ENCODE data around the gene FAM83B. TPM values are rescaled to one million over a fixed set of nuclear protein-coding genes. Genes with fewer than 3 reads are reported as not detected.

The FAM83B gene
- total RNA-seq, 1 experiment from 2014 or later = 0.07 TPM

GRCh38 chr6:54903884-54904283, 57.3 kb downstream of the FAM83B start:
- CTCF ChIA-PET = no interaction called here
- no peaks in the 10 kb centered on the region for H4K20me1 ChIP-seq (ENCODE audit: low read length)
- no peak overlapping the region for H2AFZ ChIP-seq (ENCODE audit: low read length)
- ATAC-seq (peak; percentile 88), DNase-seq (peak; percentile 53)
- H3K27me3 ChIP-seq (ENCODE audit: low read length) = no peaks in the 10 kb centered on the region
- peaks cover 12% of the 10 kb centered on the region for H3K4me1 ChIP-seq (ENCODE audit: insufficient read depth, low read length)
- H3F3A ChIP-seq (ENCODE audit: low read length, unreplicated experiment) = no peaks in the 10 kb centered on the region
- intact Hi-C loops (cut with micrococcal nuclease) = no loop called here
- H3K9me2 ChIP-seq (replicated peaks; ENCODE audit: low read length) = no peaks in the 10 kb centered on the region
- no peaks in the 10 kb centered on the region for H3K9me3 ChIP-seq (ENCODE audit: low read length)
- H3K36me3 ChIP-seq (ENCODE audit: low read depth, low read length) = no peaks in the 10 kb centered on the region
- BruUV-seq (replicated peaks) = no TSS peak
- POLR2A ChIA-PET (ENCODE audit: unreplicated experiment) = no interaction called here
- no peak overlapping the region for H3K9ac ChIP-seq (ENCODE audit: low read length)
- H3K79me2 ChIP-seq (ENCODE audit: low read length) = no peaks in the 10 kb centered on the region
- no peak overlapping the region for H3K27ac ChIP-seq (ENCODE audit: low read length)
- no peak overlapping the region for H3K4me3 ChIP-seq (ENCODE audit: low read length)
- no peak for TF ChIP-seq EZH2 (IDR thresholded peaks at IDR 0.05; ENCODE audit: low read length, unreplicated experiment)
- no peak for TF ChIP-seq EZH2phosphoT487 (IDR thresholded peaks at IDR 0.05; ENCODE audit: borderline replicate concordance, low read length)
- no peak for TF ChIP-seq CTCF (conservative IDR thresholded peaks at IDR 0.05; ENCODE audit: low read depth, low read length)
- H3K4me2 ChIP-seq (ENCODE audit: low read length) = peak overlapping the region; percentile 29

- no TSS peak for BruUV-seq (replicated peaks)
- intact Hi-C loops (cut with micrococcal nuclease) = no loop called here
- CTCF ChIA-PET = no interaction called here
- POLR2A ChIA-PET (ENCODE audit: unreplicated experiment) = no interaction called here
- H3K27me3 ChIP-seq (ENCODE audit: low read length) = no peaks in the 10 kb centered on the region
- no peaks in the 10 kb centered on the region for H3K36me3 ChIP-seq (ENCODE audit: low read depth, low read length)
- H2AFZ ChIP-seq (ENCODE audit: low read length) = no peak overlapping the region
- H3F3A ChIP-seq (ENCODE audit: low read length, unreplicated experiment) = no peaks in the 10 kb centered on the region
- no peaks in the 10 kb centered on the region for H3K79me2 ChIP-seq (ENCODE audit: low read length)
- no peak for DNase-seq
- H3K9me2 ChIP-seq (replicated peaks; ENCODE audit: low read length) = no peaks in the 10 kb centered on the region
- no peak overlapping the region for H3K4me3 ChIP-seq (ENCODE audit: low read length)
- H3K27ac ChIP-seq (ENCODE audit: low read length) = no peak overlapping the region
- H3K9ac ChIP-seq (ENCODE audit: low read length) = no peak overlapping the region
- H3K4me1 ChIP-seq (ENCODE audit: insufficient read depth, low read length) = peaks cover 12% of the 10 kb centered on the region
- no peaks in the 10 kb centered on the region for H3K9me3 ChIP-seq (ENCODE audit: low read length)
- no peak for TF ChIP-seq CTCF (conservative IDR thresholded peaks at IDR 0.05; ENCODE audit: low read depth, low read length)
- TF ChIP-seq EZH2phosphoT487 (IDR thresholded peaks at IDR 0.05; ENCODE audit: borderline replicate concordance, low read length) = no peak
- TF ChIP-seq EZH2 (IDR thresholded peaks at IDR 0.05; ENCODE audit: low read length, unreplicated experiment) = no peak
- H4K20me1 ChIP-seq (ENCODE audit: low read length) = no peaks in the 10 kb centered on the region
- H3K4me2 ChIP-seq (ENCODE audit: low read length) = no peak overlapping the region
- ATAC-seq = no peak
Measured at GRCh38 chr6:54907355-54907754, 60.8 kb downstream of the FAM83B start.

GRCh38 chr6:54909184-54909583, 62.6 kb downstream of the FAM83B start:
- Histone ChIP-seq H3K4me2 (ENCODE audit: low read length) (no peak overlapping the region), H3K36me3 (ENCODE audit: low read depth, low read length) (no peaks in the 10 kb centered on the region), H3K27me3 (ENCODE audit: low read length) (no peaks in the 10 kb centered on the region), H3K9me3 (ENCODE audit: low read length) (no peaks in the 10 kb centered on the region), H3K79me2 (ENCODE audit: low read length) (no peaks in the 10 kb centered on the region), H4K20me1 (ENCODE audit: low read length) (no peaks in the 10 kb centered on the region), H3K9me2 (replicated peaks; ENCODE audit: low read length) (no peaks in the 10 kb centered on the region), H3K27ac (ENCODE audit: low read length) (no peak overlapping the region), H2AFZ (ENCODE audit: low read length) (no peak overlapping the region), H3K4me1 (ENCODE audit: insufficient read depth, low read length) (peaks cover 3% of the 10 kb centered on the region), H3K9ac (ENCODE audit: low read length) (no peak overlapping the region), H3K4me3 (ENCODE audit: low read length) (no peak overlapping the region), H3F3A (ENCODE audit: low read length, unreplicated experiment) (no peaks in the 10 kb centered on the region)
- intact Hi-C loops (cut with micrococcal nuclease) = no loop called here
- ATAC-seq = no peak
- BruUV-seq (replicated peaks) = no TSS peak
- TF ChIP-seq EZH2phosphoT487 (IDR thresholded peaks at IDR 0.05; ENCODE audit: borderline replicate concordance, low read length) (no peak), EZH2 (IDR thresholded peaks at IDR 0.05; ENCODE audit: low read length, unreplicated experiment) (no peak), CTCF (conservative IDR thresholded peaks at IDR 0.05; ENCODE audit: low read depth, low read length) (no peak)
- ChIA-PET CTCF (no interaction called here), POLR2A (ENCODE audit: unreplicated experiment) (no interaction called here)
- no peak for DNase-seq
